CD4-positive, alpha-beta T cell treated with Interleukin-6 for 4 hours (primary cell): Measurements from ENCODE around the gene RPS29.

Source experiments
- DNase-seq: peaks from one replicate; pipeline ENCODE4 v3.0.0-alpha.2; 2020; ENCODE audit warnings: mixed read lengths

RPS29 gene

GRCh38 chr14:49598189-49598484 lies 12.0 kb upstream of the RPS29 start:
- no peak for DNase-seq

- no peak for DNase-seq
Measured at GRCh38 chr14:49594347-49595091, 8.3 kb upstream of the RPS29 start.

- no peak for DNase-seq
Measured at GRCh38 chr14:49593016-49593415, 6.8 kb upstream of the RPS29 start.

- DNase-seq = no peak
Measured at GRCh38 chr14:49589387-49589786, 3.2 kb upstream of the RPS29 start.

GRCh38 chr14:49586673-49587460 lies 687 bp upstream of the RPS29 start:
- DNase-seq = peak; percentile 38

GRCh38 chr14:49584981-49585640 lies 1.1 kb downstream of the RPS29 start:
- DNase-seq = peak; percentile 13

- no peak for DNase-seq
Measured at GRCh38 chr14:49584058-49584457, 2.1 kb downstream of the RPS29 start.

GRCh38 chr14:49583629-49584028 lies 2.6 kb downstream of the RPS29 start:
- DNase-seq = no peak

GRCh38 chr14:49582113-49582977 lies 3.8 kb downstream of the RPS29 start:
- no peak for DNase-seq

- DNase-seq = no peak
Measured at GRCh38 chr14:49581209-49582112, 4.7 kb downstream of the RPS29 start.

- DNase-seq = no peak
Measured at GRCh38 chr14:49579841-49580240, 6.3 kb downstream of the RPS29 start.

GRCh38 chr14:49578141-49578540 lies 8.0 kb downstream of the RPS29 start:
- DNase-seq = no peak

- DNase-seq = no peak
Measured at GRCh38 chr14:49574038-49574437, 12.1 kb downstream of the RPS29 start.

GRCh38 chr14:49569281-49569680 lies 16.9 kb downstream of the RPS29 start:
- no peak for DNase-seq

- DNase-seq = no peak
Measured at GRCh38 chr14:49566714-49567113, 19.5 kb downstream of the RPS29 start.

GRCh38 chr14:49559979-49560768 lies 26.0 kb downstream of the RPS29 start:
- no peak for DNase-seq

GRCh38 chr14:49553892-49554291 lies 32.3 kb downstream of the RPS29 start:
- no peak for DNase-seq

GRCh38 chr14:49553106-49553505 lies 33.1 kb downstream of the RPS29 start:
- DNase-seq = no peak

GRCh38 chr14:49551569-49551968 lies 34.6 kb downstream of the RPS29 start:
- no peak for DNase-seq

- DNase-seq = no peak
Measured at GRCh38 chr14:49550286-49551184, 35.6 kb downstream of the RPS29 start.
